Activated naive CD4-positive, alpha-beta T cell treated with anti-CD3 and anti-CD28 coated beads, Interleukin-2, amount 10 ng/mL, durations not matched to agents 7 days and 5 days (primary cell): ENCODE results near the gene SOX12.
"Not testable (repeated sequence)": the region's sequence is repeated elsewhere in the genome, so short reads cannot be mapped to it uniquely, and the experiment has no call there.

Experiments used
- CTCF ChIA-PET: fragments of 350-600 bp; sonication (Branson Sonifier 250); formaldehyde crosslinking; loops from one replicate; lab custom pipeline; 2021; ENCODE audit warnings: antibody characterized with exemption; lab: Charles Lee
- DNase-seq: peaks from one replicate; pipeline ENCODE4 v3.0.0-alpha.2; 2020
- H3K27ac Mint-ChIP-seq: one replicate; pipeline ENCODE4 v1.8.0; 2021; ENCODE audit warnings: mild to moderate bottlenecking, moderate library complexity, mixed read lengths
- H3K27me3 Mint-ChIP-seq: one replicate; pipeline ENCODE4 v1.8.0; 2021; ENCODE audit warnings: mild to moderate bottlenecking, mixed read lengths
- H3K36me3 Mint-ChIP-seq: one replicate; pipeline ENCODE4 v1.8.0; 2021; ENCODE audit warnings: mixed read lengths
- H3K4me1 Mint-ChIP-seq: one replicate; pipeline ENCODE4 v1.8.0; 2021; ENCODE audit warnings: mixed read lengths
- H3K4me3 Mint-ChIP-seq: one replicate; pipeline ENCODE4 v1.8.0; 2021; ENCODE audit warnings: mild to moderate bottlenecking, moderate library complexity, mixed read lengths
- H3K9me3 Mint-ChIP-seq: one replicate; pipeline ENCODE4 v1.8.0; 2021; ENCODE audit warnings: mixed read lengths

SOX12 gene

DNA sequence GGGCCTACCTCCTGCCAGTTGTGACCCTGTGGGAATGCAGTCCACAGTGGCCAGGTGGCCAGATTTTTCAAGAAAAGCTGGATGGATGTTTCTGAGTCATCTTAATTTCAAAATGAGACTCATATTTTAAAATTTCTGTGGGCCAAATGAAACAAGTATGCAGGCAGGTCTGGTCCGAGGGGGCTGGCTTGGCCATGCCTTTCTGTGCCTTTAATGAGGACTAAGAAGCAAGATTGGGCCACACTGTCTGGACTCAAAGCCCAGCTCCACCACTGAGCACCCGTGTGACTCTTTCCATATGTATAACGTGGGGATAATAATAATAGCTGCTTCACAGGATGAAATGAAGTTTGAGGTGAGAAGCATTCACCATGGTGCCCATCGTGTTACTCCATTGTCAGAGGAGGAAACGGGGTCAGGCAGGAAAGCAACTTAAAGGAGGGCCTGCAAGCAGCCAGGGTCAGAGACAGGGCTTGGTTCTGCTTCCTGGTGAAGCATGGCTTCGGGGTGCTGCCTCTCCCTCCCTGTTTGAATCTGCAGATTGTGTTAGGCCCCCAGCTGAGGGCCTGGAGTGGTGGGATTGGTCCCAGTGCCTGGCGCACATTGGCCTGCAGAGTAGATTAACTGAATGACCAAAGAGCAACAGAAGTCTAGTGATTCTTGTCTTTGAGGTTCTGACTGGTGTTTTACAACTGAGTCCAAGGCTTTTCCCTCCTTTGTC lies 3.8 kb downstream of the SOX12 start:
- H3K9me3 Mint-ChIP-seq: no peaks in the 10 kb centered on the region
- H3K27me3 Mint-ChIP-seq: peaks cover 22% of the 10 kb centered on the region
- peak overlapping the region; percentile 29 for H3K27ac Mint-ChIP-seq
- peak overlapping the region; percentile 47 for H3K4me3 Mint-ChIP-seq
- CTCF ChIA-PET: interaction anchor here (1.4 to 6.2 kb wide), 4 partner anchors 16 to 62 kb away, joined by 3 to 34 read pairs (median 17); partner anchors contain the start of gene NRSN2
- no peak for DNase-seq
- H3K4me1 Mint-ChIP-seq: peaks cover 41% of the 10 kb centered on the region
- peaks cover 2% of the 10 kb centered on the region for H3K36me3 Mint-ChIP-seq

DNA sequence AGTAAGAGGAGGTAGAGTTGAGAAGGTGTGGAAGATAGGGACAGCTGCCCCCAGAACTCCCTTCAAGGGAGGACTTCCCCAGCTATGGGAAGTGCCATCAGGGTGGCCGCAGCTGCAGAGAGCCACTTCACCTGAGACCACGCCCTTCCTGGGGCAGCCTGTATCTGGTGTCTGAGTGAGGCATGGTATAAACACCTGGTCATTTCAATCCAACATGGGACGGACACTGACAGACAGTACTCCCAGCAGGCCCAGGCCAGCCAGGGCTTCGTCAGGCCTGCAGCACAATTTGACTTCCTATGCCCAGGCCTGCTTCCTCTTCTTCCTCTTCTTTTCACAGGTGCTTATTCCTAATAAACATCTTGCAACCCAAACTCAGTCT lies 4.5 kb downstream of the SOX12 start:
- CTCF ChIA-PET: interaction anchor here (0.9 to 6.2 kb wide), 13 partner anchors 9 to 119 kb away, joined by 3 to 34 read pairs (median 7); partner anchors contain the start of gene NRSN2
- H3K27ac Mint-ChIP-seq: no peak overlapping the region
- peaks cover 17% of the 10 kb centered on the region for H3K27me3 Mint-ChIP-seq
- no peaks in the 10 kb centered on the region for H3K9me3 Mint-ChIP-seq
- no peak overlapping the region for H3K4me3 Mint-ChIP-seq
- H3K36me3 Mint-ChIP-seq: peaks cover 2% of the 10 kb centered on the region
- DNase-seq: no peak
- H3K4me1 Mint-ChIP-seq: peaks cover 36% of the 10 kb centered on the region

DNA sequence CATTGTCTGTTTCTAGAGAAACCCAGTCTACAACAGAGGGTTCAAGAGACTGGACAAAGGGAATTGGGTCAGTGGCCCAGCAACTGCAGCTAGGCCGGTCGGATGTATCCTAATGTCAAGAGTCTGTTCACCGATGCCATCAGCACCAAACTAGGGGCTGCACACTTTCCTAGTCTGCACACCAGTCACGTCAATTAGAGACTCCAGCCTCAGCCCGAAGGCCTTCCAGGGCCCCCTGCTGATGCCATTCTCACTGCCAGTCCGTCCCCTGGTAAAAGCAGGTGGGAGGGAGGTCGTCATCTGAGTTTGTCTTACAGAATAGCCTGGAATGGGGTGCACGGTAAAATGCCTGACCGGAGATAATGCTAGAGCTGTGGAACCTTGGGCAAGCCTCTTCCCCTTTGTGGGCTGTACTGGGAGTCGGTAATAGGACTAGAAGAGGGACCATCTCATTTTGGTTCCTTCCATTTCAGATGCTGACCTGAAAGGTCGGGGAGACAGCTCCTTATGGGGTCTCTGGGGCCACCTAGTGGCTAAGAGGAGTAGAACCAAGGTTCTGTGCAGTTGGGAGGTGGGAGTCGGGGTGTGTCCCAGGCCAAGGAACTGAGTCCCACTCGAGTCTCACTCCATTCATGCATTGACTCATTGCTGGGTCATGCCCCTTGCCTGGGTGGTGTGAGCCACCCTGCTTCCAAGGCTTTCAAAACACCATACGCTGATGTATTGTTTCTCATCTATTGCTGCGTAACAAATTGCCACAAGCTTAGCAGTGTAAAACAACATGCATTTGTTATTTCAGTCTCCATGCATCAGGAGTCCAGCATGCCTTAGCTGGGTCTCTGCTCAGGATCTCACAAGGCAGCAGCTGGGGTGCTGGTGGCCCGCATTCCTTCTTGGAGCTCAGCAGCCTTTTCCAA lies 5.1 kb downstream of the SOX12 start:
- H3K9me3 Mint-ChIP-seq: no peaks in the 10 kb centered on the region
- peaks cover 34% of the 10 kb centered on the region for H3K4me1 Mint-ChIP-seq
- CTCF ChIA-PET: interaction anchor here (0.7 to 6.2 kb wide), 28 partner anchors 9 to 215 kb away, joined by 3 to 34 read pairs (median 4); partner anchors contain the start of genes DEFB129 and NRSN2
- no peak overlapping the region for H3K4me3 Mint-ChIP-seq
- no peak overlapping the region for H3K27ac Mint-ChIP-seq
- peak; percentile 75 for DNase-seq
- peaks cover 2% of the 10 kb centered on the region for H3K36me3 Mint-ChIP-seq
- peaks cover 19% of the 10 kb centered on the region for H3K27me3 Mint-ChIP-seq

DNA sequence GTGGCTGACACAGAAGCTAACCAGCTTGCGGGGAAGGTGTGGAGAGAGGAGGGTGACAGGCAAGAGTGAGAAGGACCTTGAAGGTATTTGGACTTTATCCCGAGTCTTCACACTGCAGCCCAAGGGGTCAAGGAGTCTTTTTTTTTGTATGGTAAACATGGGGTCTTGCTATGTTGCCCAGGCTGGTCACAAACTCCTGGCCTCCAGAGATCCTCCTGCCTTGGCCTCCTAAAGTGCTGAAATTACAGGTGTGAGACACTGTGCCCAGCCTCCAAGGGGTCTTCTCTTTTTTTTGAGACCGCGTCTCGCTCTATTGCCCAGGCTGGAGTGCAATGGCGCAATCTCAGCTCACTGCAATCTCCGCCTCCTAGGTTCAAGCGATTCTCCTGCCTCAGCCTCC lies 9.2 kb downstream of the SOX12 start:
- Mint-ChIP-seq H3K27ac (no peak overlapping the region), H3K4me3 (no peak overlapping the region), H3K9me3 (no peaks in the 10 kb centered on the region), H3K27me3 (peaks cover 16% of the 10 kb centered on the region), H3K36me3 (no peaks in the 10 kb centered on the region), H3K4me1 (peaks cover 9% of the 10 kb centered on the region)
- CTCF ChIA-PET: interaction anchor here (0.7 to 1.0 kb wide), 2 partner anchors 68 to 122 kb away, joined by 3 read pairs; no protein-coding TSS in a partner anchor
- no peak for DNase-seq

DNA sequence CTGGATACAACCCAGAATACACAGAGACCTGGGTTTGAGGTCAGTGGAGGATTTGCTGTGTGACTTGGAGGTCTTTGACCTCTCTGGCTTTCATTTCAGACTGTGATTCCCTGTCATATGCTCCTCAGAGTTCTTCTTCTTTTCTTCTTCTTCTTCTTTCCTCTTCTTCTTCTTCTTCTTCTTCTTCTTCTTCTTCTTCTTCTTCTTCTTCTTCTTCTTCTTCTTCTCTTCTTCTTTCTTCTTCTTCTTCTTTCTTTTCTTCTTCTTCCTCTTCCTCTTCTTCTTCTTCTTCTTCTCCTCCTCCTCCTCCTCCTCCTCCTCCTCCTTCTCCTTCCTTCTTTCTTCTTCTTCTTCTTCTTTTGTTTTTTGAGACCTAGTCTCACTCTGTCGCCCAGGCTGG lies 10.7 kb downstream of the SOX12 start:
- H3K27ac Mint-ChIP-seq, H3K4me1 Mint-ChIP-seq, CTCF ChIA-PET: not testable (repeated sequence)

DNA sequence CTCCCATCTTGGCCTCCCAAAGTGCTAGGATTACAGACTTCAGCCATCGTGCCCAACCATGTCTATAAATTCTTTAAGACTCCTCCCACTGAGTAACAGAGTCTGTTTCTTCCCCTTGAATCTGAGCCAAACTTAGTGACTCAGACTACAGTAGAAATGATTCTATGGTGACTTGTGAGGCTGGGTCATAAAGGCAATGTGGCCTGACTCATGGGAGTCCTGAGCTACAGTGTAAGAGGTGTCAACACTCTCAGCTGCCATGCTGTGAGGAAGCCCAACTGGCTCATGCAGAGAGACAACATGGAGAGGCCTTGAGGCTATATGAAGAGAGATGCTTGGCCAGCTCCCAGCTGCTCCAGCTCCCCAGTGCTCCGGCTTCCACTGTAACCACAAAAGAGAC lies 16.3 kb downstream of the SOX12 start:
- peaks cover 7% of the 10 kb centered on the region for H3K4me1 Mint-ChIP-seq
- CTCF ChIA-PET: interaction anchor here (0.8 kb wide), 1 partner anchor 10 kb away, joined by 3 read pairs; no protein-coding TSS in a partner anchor
- peaks cover 28% of the 10 kb centered on the region for H3K27me3 Mint-ChIP-seq
- H3K36me3 Mint-ChIP-seq: no peaks in the 10 kb centered on the region
- peaks cover 2% of the 10 kb centered on the region for H3K9me3 Mint-ChIP-seq
- no peak for DNase-seq
- no peak overlapping the region for H3K4me3 Mint-ChIP-seq
- H3K27ac Mint-ChIP-seq: no peak overlapping the region

More for the DNA sequence above, 10.7 kb downstream of the SOX12 start:
- not testable (repeated sequence) for H3K9me3 Mint-ChIP-seq, H3K4me3 Mint-ChIP-seq, H3K36me3 Mint-ChIP-seq, DNase-seq
- peaks cover 24% of the 10 kb centered on the region for H3K27me3 Mint-ChIP-seq

DNA sequence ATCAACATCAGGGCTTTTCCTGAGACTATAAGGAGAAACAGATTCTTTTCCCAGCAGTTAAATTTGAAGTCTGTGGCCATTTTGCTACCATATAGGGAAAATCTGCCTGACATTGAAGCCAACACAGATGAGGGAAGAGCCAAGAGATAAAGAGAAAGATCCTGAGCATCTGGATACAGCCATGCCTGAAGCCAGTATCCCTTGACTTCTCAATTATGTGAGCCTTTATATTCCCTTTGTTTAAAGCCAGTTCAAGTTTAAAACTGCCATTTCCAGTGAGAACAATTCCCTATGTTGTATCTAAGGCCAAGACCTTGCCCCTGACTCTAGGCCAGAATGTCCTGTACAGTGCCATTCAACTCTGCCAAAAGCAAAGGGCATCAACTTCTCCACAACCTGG lies 17.8 kb downstream of the SOX12 start:
- Mint-ChIP-seq H3K4me1 (peaks cover 10% of the 10 kb centered on the region), H3K4me3 (no peak overlapping the region), H3K9me3 (peaks cover 2% of the 10 kb centered on the region), H3K27me3 (peaks cover 41% of the 10 kb centered on the region), H3K36me3 (no peaks in the 10 kb centered on the region), H3K27ac (no peak overlapping the region)
- no peak for DNase-seq
- CTCF ChIA-PET: interaction anchor here (0.6 kb wide), 1 partner anchor 1981 kb away, joined by 3 read pairs; no protein-coding TSS in a partner anchor

DNA sequence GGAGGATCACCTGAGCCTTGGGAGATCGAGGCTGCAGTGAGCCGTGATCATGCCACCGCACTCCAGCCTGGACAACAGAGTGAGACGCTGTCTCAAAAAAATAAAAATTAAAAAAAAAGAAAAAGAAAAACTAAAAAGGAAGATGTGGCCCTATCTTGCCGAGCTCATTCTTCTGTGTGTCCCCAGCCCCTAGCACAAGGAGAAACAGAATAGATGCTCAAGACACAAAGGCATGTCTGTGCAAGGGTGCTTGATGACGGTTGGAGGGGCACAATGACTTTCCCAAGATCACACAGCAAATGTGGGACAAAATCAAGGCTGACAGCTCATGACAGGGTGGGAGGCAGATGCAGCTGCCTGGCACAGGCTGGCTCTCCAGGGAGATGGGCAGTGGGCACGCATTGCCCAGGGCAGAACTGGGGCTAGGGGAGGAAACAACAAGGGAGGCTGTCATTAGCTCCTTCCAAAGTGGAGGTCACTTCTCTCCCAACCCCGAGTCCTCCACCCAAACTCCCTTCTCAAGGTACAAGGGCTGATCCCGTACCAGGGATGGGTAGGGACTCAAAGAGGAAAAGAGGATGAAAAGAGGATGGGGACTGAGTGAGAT lies 20.8 kb downstream of the SOX12 start:
- peaks cover 19% of the 10 kb centered on the region for H3K4me1 Mint-ChIP-seq
- H3K36me3 Mint-ChIP-seq: no peaks in the 10 kb centered on the region
- CTCF ChIA-PET: interaction anchor here (1.3 to 3.6 kb wide), 4 partner anchors 8 to 86 kb away, joined by 4 to 34 read pairs (median 7); no protein-coding TSS in a partner anchor
- peak overlapping the region; percentile 59 for H3K4me3 Mint-ChIP-seq
- peak overlapping the region; percentile 47 for H3K27ac Mint-ChIP-seq
- peaks cover 2% of the 10 kb centered on the region for H3K9me3 Mint-ChIP-seq
- peaks cover 43% of the 10 kb centered on the region for H3K27me3 Mint-ChIP-seq
- DNase-seq: no peak

DNA sequence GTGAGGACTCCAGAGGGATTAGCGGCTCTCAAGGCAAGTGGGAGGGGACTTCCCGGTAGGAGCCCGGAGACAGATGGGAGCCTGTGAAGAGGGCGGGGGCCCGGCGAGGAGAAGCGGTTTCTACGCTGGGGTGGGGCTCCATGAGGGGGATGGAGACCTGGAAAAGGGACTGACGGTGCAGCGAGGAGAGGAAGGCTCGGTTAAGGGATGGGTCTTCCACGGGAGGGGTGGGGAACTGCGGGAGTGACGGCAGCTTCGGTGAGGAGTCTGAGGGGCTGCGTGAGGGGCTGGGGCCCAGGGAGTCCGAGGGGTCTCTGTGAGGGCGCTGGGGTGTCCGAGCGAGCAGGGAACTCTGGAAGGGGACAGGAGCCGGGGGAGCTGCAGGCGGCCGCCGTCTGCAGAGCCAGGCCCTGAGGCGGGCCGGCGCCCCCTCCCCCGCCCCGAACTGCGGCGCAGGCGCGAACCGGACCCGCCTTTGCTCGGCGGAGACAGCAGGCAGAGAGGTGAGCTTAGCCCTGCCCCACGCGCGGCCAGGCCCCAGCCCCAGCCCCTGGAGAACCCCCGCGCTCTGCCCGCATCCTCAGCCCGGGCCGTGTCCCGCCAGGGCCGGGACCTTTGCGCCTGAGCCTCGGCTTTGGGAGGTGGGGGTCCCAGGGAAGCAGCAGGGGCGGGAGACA lies 21.4 kb downstream of the SOX12 start, which contains the start of gene NRSN2:
Gene NRSN2, plus strand, starts transcription at position 472 of the 677 bp plus-strand sequence. CDS start 2,533 bp downstream, outside the sequence.
- peaks cover 23% of the 10 kb centered on the region for H3K4me1 Mint-ChIP-seq
- H3K9me3 Mint-ChIP-seq: peaks cover 1% of the 10 kb centered on the region
- H3K27me3 Mint-ChIP-seq: peaks cover 47% of the 10 kb centered on the region
- H3K27ac Mint-ChIP-seq: peak within 1 kb of the TSS; percentile 47
- DNase-seq: peak; percentile 39
- CTCF ChIA-PET: interaction anchor here (1.3 to 3.6 kb wide), 2 partner anchors 16 to 80 kb away, joined by 4 to 34 read pairs; no protein-coding TSS in a partner anchor
- H3K4me3 Mint-ChIP-seq: peak within 1 kb of the TSS; percentile 84
- H3K36me3 Mint-ChIP-seq: no peaks in the 10 kb centered on the region

DNA sequence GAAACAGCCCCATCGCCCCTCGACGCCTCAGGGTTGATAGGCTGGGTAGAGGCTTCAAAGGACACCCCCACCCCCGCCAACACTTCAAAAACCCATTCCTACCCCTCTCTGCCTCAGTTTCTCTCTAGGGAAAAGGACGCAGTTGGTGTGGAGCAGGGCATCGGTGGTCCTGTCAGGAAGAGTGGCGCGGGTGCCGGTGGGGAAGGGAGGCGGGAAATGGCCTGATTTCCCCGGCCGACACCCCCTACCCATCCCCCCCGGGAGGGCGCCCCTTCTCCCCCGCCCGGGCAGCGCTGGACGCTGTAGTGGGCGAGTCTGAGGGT lies 21.9 kb downstream of the SOX12 start:
- no peak for DNase-seq
- Mint-ChIP-seq H3K4me1 (peaks cover 28% of the 10 kb centered on the region), H3K36me3 (no peaks in the 10 kb centered on the region), H3K27me3 (peaks cover 50% of the 10 kb centered on the region), H3K4me3 (peak overlapping the region; percentile 84), H3K9me3 (no peaks in the 10 kb centered on the region), H3K27ac (no peak overlapping the region)
- CTCF ChIA-PET: interaction anchor here (1.3 to 3.6 kb wide), 2 partner anchors 16 to 81 kb away, joined by 4 to 34 read pairs; no protein-coding TSS in a partner anchor

DNA sequence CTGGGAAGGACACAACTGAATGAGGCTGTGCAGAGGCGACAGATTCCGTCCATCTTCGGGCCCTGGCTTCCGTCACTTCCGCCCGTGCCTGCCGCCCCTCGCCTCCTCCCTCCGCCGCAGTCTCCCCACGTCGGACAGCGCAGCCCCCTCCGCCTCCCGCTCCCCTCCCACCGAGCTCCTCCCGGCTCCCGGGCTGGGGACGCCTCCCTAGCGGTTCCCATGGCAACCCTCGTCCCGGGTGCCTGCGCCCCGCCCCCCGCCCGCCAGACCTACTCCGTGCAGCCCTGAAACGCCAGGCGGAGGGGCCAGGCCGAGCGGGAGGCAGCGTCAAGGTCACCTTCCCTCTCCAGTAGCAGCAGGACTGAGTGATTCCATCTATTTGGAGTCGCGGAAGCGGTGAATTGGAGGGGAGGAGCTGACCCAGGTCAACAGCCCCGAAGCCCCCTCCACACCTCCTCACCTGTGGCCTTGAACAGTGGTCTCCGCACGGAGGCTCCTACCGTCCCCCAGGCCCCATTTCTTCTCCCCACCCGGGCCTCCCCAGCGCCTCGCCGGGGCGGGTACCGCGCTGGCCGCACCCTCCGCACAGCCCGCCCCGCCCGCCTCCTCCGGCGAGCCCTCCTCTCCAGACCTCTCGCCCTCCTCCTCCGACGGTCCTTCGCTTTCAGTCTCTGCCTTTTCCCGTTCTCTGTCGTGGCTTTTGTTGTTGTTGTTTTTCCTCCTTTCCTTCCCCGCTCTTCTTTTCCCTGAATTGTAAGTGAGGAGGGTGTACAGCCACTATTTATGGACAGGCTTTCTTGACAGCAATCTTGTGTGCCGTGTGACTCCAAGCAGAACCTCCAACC lies 22.5 kb downstream of the SOX12 start:
- CTCF ChIA-PET: interaction anchor here (1.3 to 3.6 kb wide), 2 partner anchors 17 to 81 kb away, joined by 4 to 34 read pairs; no protein-coding TSS in a partner anchor
- H3K4me3 Mint-ChIP-seq: peak overlapping the region; percentile 84
- no peaks in the 10 kb centered on the region for H3K9me3 Mint-ChIP-seq
- DNase-seq: peak; percentile 80
- no peaks in the 10 kb centered on the region for H3K36me3 Mint-ChIP-seq
- peaks cover 29% of the 10 kb centered on the region for H3K4me1 Mint-ChIP-seq
- peak overlapping the region; percentile 12 for H3K27ac Mint-ChIP-seq
- peaks cover 50% of the 10 kb centered on the region for H3K27me3 Mint-ChIP-seq

DNA sequence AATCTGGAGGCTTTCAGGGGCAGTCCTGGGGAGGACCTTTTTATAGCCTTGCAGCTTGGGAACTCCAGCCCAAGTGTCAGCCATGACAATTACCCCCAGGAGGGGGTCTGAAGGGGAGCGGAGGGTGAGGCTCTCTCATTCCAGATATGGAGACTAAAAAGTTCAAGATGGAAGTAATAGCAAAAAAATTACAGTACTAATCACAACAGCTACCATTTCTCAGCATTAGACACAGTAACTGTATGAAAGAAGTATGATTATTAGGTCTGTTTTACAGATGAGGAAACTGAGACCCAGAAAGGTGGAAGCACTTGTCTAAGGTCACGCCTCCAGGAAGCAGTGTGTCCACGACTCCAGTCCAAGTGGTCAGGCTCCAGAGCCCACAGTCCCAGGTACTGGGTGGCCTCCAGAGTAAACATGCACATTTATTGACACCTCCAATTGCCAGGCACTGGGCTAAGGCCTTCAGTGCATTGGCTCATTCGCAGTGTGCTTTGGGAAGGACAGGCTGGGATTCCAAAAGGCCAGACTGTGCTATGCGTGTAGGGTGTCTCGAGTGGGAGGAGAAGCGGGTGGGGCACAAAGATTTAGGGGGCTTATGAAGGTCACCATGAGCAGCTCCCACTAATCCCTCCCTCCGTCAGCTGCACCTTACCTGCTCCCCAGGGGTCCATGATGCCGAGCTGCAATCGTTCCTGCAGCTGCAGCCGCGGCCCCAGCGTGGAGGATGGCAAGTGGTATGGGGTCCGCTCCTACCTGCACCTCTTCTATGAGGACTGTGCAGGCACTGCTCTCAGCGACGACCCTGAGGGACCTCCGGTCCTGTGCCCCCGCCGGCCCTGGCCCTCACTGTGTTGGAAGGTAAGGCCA lies 23.9 kb downstream of the SOX12 start:
- H3K4me1 Mint-ChIP-seq: peaks cover 29% of the 10 kb centered on the region
- CTCF ChIA-PET: no interaction called here

More for the DNA sequence above, 23.9 kb downstream of the SOX12 start:
- no peak overlapping the region for H3K27ac Mint-ChIP-seq
- peak overlapping the region; percentile 84 for H3K4me3 Mint-ChIP-seq
- peaks cover 55% of the 10 kb centered on the region for H3K27me3 Mint-ChIP-seq
- no peaks in the 10 kb centered on the region for H3K9me3 Mint-ChIP-seq
- no peak for DNase-seq
- no peaks in the 10 kb centered on the region for H3K36me3 Mint-ChIP-seq
